GM21367 (cell line): ENCODE data around the gene MRPL47.
"Not testable (repeated sequence)": the region's sequence is repeated elsewhere in the genome, so short reads cannot be mapped to it uniquely, and the experiment has no call there.

Experiments used
- ATAC-seq: cut with Tn5 transposase; IDR thresholded peaks from one replicate; pipeline ENCODE4 v1.9.1; 2021; ENCODE audit not compliant: unreplicated experiment

MRPL47 gene

DNA sequence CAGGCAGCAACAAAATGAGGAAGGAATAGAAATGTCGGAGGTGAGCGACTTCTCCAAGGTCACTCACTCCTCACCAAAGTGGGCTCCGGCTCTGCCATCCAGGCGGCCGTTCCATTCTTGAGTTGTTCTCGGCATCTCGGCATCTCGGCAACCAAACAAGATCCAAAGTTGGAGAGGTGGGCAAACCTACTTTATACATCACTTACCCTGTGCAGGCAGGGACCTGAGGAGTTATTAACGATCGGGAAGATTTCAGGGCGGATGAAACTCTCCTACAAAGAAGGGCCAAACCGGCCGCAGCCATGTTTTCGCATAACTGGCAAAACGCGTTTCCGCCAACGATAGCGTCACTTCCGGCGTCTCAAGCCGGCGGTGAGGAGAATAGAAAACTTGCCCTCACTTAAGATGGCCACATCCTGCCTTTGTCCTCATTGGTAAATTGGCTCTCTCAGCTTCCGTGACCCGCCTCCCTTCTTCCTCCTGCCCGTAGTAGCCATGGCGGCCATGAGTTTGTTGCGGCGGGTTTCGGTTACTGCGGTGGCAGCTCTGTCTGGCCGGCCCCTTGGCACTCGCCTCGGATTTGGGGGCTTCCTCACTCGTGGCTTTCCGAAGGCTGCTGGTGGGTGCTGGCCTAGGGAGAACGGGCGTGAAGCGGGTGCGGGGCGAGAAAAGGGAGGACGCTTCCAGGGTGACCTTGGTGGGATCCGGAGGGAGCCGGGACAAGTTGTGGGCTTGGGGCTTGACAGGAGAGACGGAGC, at the start of gene MRPL47, which contains the start of gene NDUFB5:
Gene MRPL47 (minus strand): TSS at position 318 of the 758 bp plus-strand sequence. CDS start 14 bp downstream, at position 304.
Gene NDUFB5 (plus strand): TSS at position 474 of the 758 bp plus-strand sequence. CDS start 22 bp downstream, at position 496.
- peak; percentile 97 for ATAC-seq

GRCh38 chr3:179653096-179653797, 48.8 kb upstream of the MRPL47 start:
- ATAC-seq, result peak; percentile 53

DNA sequence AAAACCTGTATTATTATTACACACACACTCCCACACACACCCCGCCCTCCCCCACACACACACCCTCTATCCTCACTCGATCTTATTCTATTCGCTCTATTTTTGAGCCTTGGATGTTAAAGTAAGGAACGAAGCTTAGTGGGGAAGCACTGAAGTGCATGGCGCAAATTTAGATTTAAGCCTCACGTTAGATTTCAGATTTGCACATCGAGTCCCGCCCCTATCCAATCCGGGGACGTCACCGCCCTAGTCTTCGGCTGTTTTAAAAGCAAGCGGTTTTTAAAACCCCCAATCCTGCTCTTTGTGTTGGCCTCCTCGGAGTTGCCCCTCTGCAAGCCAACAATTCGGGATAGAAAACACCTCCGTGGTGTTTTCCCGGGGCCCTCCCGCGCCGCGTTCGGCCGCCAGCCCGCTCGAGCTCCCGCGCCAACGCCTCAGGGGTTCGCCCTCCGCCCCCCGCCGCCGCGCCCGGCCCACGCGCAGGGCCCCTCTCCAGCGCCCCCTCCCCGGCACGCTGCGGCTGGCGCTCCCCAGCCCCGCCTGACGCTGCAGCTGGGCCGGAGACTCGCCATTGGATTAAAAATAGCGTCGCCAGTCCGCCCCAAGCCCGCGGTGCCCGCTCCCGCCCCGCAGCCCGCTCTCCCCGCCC, 48.1 kb upstream of the MRPL47 start, which contains the start of gene USP13:
Gene USP13 (plus strand): TSS at position 594 of the 649 bp plus-strand sequence. CDS start 186 bp downstream, outside the sequence.
- ATAC-seq, result peak; percentile 57

DNA sequence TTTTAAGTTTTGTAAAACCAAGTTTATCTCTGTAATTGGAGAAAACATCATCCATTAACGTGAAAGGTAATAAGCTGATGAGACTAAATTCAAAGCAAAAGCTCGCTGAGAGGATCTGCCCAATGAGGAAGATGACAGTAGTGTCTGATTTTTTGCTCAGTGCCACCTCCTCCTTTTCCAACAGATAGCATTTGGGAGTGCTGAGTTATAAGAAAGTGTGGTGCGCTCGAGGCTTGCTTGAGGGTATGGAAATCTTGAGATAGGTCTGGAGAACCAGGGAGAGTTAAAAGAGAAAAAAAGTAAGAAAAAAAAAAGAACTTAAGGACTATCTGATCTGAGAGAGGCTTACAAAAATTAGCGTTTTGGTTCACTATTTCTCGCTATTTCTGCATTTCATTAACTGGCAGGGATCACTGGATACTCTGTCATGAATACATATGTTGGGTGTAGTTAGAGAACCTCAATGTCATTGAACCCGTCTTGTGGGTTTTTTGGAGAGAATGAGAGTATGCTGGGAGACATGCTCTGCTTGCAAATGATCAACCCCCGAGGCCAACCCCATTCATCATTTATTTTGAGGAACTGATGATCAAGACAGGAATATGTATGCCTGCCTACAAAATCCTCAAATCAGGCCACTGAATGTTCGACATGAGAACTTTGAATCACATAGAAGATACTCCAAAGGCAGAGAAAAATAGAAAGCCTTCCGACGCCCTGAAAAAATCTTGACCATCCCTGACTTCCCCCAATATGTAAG, 47.4 kb upstream of the MRPL47 start:
- ATAC-seq, result no peak

GRCh38 chr3:179646177-179646576, 41.7 kb upstream of the MRPL47 start:
- ATAC-seq, result no peak

- not testable (repeated sequence) for ATAC-seq
Measured at GRCh38 chr3:179643837-179644236, 39.4 kb upstream of the MRPL47 start.

DNA sequence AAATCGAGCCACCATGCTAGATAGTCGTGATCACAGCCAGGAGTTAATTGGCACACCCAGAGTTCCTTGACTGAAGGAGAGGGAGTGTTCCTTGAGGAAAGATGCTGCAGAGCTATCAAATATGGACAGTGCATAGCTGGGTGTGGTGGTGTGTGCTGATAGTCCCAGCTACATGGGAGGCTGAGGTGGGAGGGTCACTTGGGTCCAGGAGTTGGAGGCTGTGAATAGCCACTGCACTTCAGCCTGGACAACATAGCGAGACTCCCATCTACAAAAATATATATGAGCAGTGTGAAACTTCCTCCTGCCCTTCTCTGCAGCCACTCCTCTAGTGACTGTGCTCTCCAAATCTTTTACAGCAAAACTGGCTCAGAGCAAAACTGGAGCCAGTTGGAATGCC, 38.4 kb upstream of the MRPL47 start:
- ATAC-seq, result no peak

GRCh38 chr3:179640469-179640868, 36.0 kb upstream of the MRPL47 start:
- no peak for ATAC-seq

DNA sequence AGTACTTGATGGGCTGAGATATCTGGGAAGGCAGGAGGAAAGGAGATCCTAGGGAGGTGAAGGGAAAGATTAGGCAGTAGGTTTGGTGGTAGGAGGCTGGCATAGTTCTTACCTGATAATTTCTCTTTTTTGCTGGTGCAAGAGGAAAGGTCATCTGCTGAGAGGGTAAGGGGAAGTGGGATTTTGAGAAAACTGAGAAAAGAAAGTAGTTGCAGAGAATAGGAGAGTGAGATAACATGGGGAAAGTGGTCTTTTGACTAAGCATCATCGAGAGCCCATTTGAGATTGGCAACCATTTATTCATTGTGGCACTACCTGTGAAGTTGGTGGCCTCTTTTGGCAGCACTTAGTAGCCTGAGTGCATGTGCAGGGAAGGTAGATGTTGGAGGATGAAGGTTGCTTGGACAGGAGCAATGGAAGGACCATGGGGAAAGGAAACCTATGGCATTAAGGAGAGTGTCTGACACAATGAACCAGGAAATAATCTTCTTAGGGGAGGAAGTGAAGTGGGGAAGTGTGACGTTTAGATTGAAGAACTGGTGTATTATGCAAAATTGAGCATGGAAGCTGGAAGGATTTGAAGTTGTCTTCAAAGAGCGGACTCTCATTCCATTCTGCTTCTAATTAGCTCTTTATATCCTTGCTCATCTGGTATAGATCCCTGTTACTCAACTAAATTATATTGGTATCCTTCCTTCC, 26.5 kb upstream of the MRPL47 start:
- no peak for ATAC-seq

GRCh38 chr3:179624451-179624850, 20.0 kb upstream of the MRPL47 start:
- no peak for ATAC-seq

- ATAC-seq, result no peak
Measured at GRCh38 chr3:179622023-179622422, 17.6 kb upstream of the MRPL47 start.

DNA sequence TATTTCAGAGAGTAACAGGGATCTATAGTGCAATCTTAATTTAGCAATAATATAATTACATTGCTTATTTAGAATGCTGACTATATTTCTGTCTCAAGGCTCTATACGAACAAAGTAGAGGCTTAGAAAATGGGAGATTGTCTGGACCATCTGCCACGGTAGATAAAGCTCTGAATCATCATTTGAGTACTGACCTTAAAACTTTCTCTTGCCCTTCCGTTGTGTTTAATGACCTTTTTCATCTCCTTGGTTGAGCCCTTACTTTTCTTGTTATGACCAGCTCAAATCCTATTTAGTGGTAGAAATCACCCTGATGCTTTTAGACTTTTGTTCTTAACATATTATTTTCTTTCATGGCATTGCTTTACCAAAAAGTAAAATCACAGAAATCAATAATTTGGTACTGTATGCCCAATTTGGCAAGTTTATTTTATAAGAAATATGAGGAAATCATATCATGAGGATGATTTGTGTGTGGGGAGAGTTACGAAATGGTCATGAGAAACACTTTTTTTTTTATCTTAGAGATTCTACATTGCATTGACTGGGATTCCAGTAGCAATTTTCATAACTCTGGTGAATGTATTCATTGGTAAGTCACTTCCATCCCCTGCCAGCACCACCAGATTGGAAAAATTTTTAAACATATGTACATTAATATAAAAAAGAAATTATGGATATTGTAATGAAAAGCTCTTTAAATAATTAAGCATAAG, 11.2 kb upstream of the MRPL47 start:
- ATAC-seq, result no peak

DNA sequence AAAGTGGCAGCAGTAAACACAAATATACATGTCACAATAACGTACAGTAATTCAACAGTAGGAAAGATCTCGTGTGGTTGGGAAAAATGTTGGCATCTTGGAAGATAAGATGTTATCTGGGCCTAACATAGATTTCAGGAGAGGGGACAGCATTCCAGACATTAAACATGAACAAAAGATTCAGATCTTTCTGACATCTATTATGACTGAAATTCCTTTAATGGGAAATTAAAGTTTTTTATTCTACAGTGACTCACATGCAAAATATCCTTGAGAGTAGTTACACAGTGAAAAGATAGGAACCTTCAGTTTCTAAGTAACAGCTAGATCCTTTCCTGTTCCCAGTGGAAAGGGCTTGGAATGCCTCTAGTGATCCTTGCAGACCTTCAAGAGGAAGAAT, 9.4 kb upstream of the MRPL47 start:
- ATAC-seq, result no peak

DNA sequence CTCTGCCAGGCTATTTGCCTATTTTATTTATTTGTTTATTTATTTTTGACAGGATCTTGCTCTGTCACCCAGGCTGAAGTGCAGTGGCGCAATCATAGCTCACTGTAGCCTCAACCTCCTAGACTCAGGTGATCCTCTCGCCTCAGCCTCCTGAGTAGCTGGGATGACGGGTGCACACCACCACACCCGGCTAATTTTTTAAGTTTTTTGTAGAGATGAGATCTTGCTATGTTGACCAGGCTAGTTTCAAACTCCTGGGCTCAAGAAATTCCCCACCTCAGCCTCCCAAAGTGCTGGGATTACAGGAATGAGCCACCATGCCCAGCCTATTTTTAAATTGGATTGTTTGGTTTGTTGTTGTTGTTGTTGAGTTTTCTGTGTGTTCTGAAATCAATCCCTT, 5.6 kb upstream of the MRPL47 start:
- ATAC-seq, result no peak

DNA sequence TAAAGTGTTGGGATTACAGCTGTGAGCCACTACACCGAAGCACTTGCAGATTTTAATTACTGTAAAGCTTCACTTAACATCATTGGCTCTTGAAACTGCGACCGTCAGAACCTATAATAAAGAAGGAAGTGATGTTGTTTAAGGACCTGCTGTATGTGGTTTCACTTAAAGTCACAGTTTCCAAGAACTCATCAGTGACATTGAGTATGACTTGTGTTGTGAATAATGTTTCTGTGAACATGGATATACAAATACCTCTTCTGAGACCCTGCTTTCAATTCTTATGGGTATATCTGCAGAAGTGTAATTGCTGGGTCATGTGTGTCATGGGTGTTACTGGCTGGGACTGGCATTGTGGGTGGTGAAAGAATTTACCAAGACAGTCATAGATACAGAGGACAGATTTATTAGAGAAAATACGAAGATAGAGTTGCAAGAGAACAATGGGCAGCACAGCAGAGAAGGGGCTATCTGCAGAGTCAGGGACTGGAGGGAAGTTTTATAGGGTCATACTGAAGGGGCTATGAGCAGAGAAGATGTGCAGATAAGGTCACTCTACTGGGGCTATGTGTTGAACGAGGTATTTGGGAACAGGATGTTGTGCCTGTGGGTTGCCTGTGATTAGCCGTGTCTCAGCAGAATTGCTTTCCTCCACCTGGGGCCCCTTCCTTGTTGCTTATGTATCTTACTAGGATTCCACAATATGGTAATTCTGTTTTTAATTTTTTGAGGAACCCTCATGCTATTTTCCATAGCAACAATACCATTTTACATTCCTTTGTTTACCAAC, 4.7 kb upstream of the MRPL47 start:
- ATAC-seq, result peak; percentile 60

DNA sequence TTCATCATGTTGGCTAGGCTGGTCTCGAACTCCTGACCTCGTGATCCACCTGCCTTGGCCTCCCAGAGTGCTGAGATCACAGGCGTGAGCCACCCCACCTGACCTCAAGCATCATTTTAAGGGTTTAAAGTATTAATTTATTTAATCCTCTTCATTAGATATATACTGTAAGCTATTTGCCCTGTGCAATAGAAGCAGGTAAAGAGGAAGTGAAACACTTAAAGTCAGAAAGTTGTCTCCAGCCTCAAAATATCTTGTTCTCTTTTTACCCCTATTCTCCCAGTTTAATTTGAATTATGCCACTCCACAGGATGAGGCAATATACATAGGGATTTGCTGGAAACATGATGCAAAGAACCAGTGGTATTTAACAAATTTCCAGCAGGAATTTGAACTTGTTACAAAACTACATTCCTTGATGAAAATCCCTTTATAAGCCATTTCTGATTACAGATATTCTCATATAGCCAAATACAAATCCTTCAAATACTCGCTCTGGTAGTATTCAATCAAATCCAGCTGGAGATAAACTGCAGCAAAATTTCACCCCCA, 2.2 kb upstream of the MRPL47 start:
- no peak for ATAC-seq

- no peak for ATAC-seq
Measured at GRCh38 chr3:179603831-179604230, 607 bp downstream of the MRPL47 start.

- ATAC-seq, result no peak
Measured at GRCh38 chr3:179603321-179603720, 1.1 kb downstream of the MRPL47 start.

GRCh38 chr3:179599531-179599930, 4.9 kb downstream of the MRPL47 start:
- ATAC-seq, result no peak
